ENCODE data around the gene PRMT9. TPM values are rescaled to one million over a fixed set of nuclear protein-coding genes. Genes with fewer than 3 reads are reported as not detected.

PRMT9 gene
- total RNA-seq, 3 donors from 2014 or later (not counting 1 experiment from before 2014, with no cell fraction given) = 13.4 to 16.6 (median 13.7) TPM

- Histone ChIP-seq H3K36me3 (ENCODE audit: control insufficient read depth, insufficient read depth, low read length) (peaks cover 24% of the 10 kb centered on the region), H3K9me3 (ENCODE audit: control insufficient read depth, insufficient read depth, low read length) (no peaks in the 10 kb centered on the region), H3K4me1 (ENCODE audit: control insufficient read depth, insufficient read depth, low read length) (no peaks in the 10 kb centered on the region), H3K27me3 (ENCODE audit: control insufficient read depth, insufficient read depth, low read length) (no peaks in the 10 kb centered on the region), H3K4me3 (ENCODE audit: low read length) (no peak overlapping the region), H3K27ac (ENCODE audit: low read length) (no peak overlapping the region)
- WGBS (ENCODE audit: insufficient coverage) = 100% methylated on average over 1 of the region's 4 CpGs
- peaks cover 9% of the 10 kb centered on the region for H3K36me3 Mint-ChIP-seq
- DNase-seq = no peak
- no peak overlapping the region for H3K4me3 Mint-ChIP-seq
- H3K27me3 Mint-ChIP-seq (ENCODE audit: low read depth in 2 of 2) = no peaks in the 10 kb centered on the region
- no peak for ATAC-seq
- no peak for TF ChIP-seq CTCF (IDR thresholded peaks at IDR 0.05)
- intact Hi-C loops (cut with micrococcal nuclease) = no loop called here
- no peak overlapping the region for H3K27ac Mint-ChIP-seq
- no peaks in the 10 kb centered on the region for H3K9me3 Mint-ChIP-seq
- H3K4me1 Mint-ChIP-seq = no peaks in the 10 kb centered on the region
Observed at GRCh38 chr4:147658501-147658900, 25.5 kb downstream of the PRMT9 start.

- Mint-ChIP-seq H3K36me3 (peaks cover 7% of the 10 kb centered on the region), H3K27me3 (ENCODE audit: low read depth in 2 of 2) (no peaks in the 10 kb centered on the region), H3K27ac (no peak overlapping the region), H3K9me3 (no peaks in the 10 kb centered on the region), H3K4me1 (peaks cover 8 to 12% of the 10 kb centered on the region in 2 donors), H3K4me3 (no peak overlapping the region)
- no peak overlapping the region for H3K4me3 ChIP-seq (ENCODE audit: low read length)
- H3K4me1 ChIP-seq (ENCODE audit: control insufficient read depth, insufficient read depth, low read length) = no peaks in the 10 kb centered on the region
- H3K9me3 ChIP-seq (ENCODE audit: control insufficient read depth, insufficient read depth, low read length) = no peaks in the 10 kb centered on the region
- ATAC-seq = no peak
- TF ChIP-seq CTCF (IDR thresholded peaks at IDR 0.05) = no peak
- intact Hi-C loops (cut with micrococcal nuclease) = no loop called here
- peaks cover 26% of the 10 kb centered on the region for H3K36me3 ChIP-seq (ENCODE audit: control insufficient read depth, insufficient read depth, low read length)
- H3K27me3 ChIP-seq (ENCODE audit: control insufficient read depth, insufficient read depth, low read length) = no peaks in the 10 kb centered on the region
- DNase-seq = no peak
- WGBS (ENCODE audit: insufficient coverage) = 100% methylated on average over 2 of the region's 2 CpGs
- no peak overlapping the region for H3K27ac ChIP-seq (ENCODE audit: low read length)
Observed at GRCh38 chr4:147655639-147656038, 28.3 kb downstream of the PRMT9 start.

GRCh38 chr4:147651563-147651962 lies 32.4 kb downstream of the PRMT9 start:
- no peak overlapping the region for H3K4me3 Mint-ChIP-seq
- WGBS (ENCODE audit: insufficient coverage) = no CpG with 5 or more reads among the region's 1 CpG

More at GRCh38 chr4:147651563-147651962, 32.4 kb downstream of the PRMT9 start:
- peaks cover 37 to 41% of the 10 kb centered on the region in 2 donors for H3K4me1 Mint-ChIP-seq
- DNase-seq (no peak), ATAC-seq (no peak)
- Histone ChIP-seq H3K9me3 (ENCODE audit: control insufficient read depth, insufficient read depth, low read length) (no peaks in the 10 kb centered on the region), H3K27me3 (ENCODE audit: control insufficient read depth, insufficient read depth, low read length) (no peaks in the 10 kb centered on the region), H3K36me3 (ENCODE audit: control insufficient read depth, insufficient read depth, low read length) (peaks cover 30% of the 10 kb centered on the region), H3K4me3 (ENCODE audit: low read length) (no peak overlapping the region), H3K27ac (ENCODE audit: low read length) (no peak overlapping the region), H3K4me1 (ENCODE audit: control insufficient read depth, insufficient read depth, low read length) (peaks cover 2% of the 10 kb centered on the region)
- intact Hi-C loops (cut with micrococcal nuclease) = no loop called here
- no peaks in the 10 kb centered on the region for H3K27me3 Mint-ChIP-seq (ENCODE audit: low read depth in 2 of 2)
- H3K9me3 Mint-ChIP-seq = no peaks in the 10 kb centered on the region
- H3K27ac Mint-ChIP-seq = no peak overlapping the region
- H3K36me3 Mint-ChIP-seq = no peaks in the 10 kb centered on the region
- TF ChIP-seq CTCF (IDR thresholded peaks at IDR 0.05) = no peak

Data from natural killer cell (primary cell).